Measurements from ENCODE around the gene AGAP1.
A peak's percentile ranks its signal among the peaks of the same experiment; 100 is the strongest.

Gene AGAP1

DNA sequence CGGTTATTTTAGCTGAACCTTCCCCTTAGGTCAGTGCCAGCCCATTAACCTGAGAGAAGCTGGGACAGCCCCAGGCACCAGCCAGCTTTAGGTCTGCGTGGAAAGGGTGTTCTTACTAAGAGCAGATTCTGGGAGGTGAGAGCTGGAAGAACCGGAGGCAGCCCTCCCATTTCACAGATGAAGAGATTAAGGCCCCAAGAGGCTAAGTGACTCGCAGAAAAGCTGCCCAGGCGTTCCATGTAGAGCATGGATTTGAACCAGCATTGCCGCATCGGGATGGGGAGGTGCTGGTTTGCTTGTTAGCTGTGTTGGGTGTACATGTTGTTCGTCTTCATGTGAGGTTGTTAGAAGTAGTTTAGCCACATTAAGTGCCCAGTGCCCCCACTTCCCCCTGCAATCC, 203.2 kb downstream of the AGAP1 start:
- no peak for DNase-seq

DNA sequence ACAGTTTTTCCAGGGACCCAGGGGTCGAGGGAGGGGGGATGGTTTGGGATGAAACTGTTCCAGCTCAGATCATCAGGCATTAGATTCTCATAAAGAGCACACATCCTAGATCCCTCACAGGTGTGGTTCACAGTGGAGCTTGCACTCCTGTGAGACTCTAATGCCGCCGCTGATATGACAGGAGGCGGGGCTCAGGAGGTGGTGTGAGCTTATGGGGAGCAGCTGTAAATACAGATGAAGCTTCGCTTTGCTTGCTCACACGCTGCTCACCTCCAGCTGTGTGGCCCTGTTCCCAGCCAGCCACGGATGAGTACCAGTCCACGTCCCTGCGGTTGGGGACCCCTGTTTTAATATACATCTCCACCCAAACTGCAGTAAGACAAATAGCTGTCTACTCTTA, 204.2 kb downstream of the AGAP1 start:
- no peak for DNase-seq

DNA sequence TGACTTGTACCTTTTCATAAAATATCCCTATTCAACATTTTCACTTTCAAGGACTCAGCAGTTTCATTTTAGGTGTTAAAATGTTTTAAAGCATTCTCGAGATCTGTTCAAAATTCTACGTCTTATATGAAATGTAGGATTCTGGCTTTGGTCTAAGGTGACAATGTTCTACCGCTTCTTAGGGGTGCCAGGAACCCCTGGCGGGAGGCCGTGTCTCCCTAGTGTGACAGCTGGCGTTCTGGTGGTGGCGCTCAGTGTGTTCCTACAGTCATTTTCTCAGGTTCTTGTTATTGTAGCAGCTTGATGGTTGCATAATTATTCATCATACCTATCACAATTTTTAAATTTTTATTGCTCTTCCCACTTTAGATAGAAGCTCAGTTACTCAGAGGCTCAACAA, 204.6 kb downstream of the AGAP1 start:
- no peak for DNase-seq

GRCh38 chr2:235699576-235699975, 205.7 kb downstream of the AGAP1 start:
- no peak for DNase-seq

DNA sequence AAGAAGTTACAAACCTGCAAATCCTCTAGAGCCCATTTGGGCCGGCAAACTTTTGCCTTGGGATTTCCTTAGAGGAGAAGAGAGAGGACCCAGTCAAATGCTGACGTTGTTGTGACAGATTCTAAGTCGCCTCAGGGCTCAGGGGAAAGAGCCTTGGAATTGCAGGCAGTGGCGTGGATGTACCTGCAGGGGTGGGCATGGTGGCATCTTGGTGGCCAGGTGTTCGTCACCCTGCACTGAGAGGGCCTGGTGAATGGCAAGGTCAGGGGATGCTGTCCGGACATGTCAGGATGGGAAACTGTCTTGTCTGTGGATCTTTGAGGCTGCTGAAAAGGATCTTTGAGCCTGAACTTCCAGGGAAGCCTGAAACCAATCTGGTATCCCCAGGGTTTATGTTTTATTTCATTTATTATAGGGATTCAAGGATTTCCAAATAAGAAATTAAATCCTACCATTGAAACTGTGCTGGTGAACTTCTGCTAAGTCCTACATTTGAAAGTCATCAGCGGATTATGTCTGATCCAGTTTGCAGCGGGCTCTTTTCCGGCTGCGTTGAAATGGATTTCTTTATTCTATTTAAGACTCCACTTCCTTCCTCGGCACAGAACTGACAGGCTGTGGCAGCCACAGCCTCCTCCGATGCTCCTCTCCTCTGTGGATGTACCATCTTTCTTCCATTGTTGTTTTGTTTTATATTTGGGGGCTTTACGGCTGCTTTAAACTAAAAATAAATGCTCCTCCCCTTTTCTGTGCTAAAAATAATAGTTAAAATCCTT, 207.6 kb downstream of the AGAP1 start:
- no peak for DNase-seq

DNA sequence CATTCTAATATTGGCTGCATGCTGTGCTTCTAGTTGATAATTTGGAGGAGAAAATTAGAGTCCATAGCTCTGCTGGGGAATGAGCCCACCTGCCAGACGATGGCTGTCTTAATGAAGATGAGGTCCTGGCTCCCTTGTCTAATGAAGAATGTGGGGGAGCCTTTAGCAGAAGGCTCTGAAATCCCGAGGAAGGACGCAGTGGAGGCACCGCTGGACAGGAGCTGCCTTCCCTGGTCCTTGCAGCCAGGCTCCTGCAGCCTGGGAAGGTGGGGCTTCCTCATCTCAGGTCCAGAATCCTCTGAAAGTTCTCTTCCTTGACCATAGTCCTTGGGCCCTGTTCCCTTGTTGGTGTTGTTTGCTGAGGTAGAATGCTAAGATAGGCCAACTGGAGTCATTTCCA, 208.3 kb downstream of the AGAP1 start:
- DNase-seq, result no peak

DNA sequence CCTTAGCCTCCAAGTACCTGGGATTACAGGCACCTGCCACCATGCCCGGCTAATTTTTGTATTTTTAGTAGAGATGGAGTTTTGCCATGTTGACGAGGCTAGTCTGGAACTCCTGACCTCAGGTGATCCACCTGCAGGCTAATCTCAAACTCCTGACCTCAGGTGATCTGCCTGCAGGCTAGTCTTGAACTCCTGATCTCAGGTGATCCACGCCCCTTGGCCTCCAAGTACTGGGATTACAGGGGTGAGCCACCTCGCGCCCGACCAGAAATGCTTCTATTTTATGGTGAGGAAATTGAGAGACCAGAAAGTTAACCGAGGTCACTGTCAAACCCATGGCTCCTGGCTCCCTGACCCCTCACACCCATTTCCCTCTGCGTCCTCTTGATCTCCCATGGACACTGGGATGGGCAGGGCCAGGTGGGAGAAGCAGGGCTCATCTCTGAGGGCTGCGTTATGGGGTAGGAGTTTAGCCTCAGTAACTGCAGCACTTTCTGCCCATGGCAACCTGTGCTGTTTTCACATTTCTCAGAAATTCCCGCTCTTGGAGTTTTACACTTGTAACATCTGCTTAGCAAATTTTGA, 210.0 kb downstream of the AGAP1 start:
- DNase-seq, result no peak

- DNase-seq, result no peak
Measured at GRCh38 chr2:235705296-235705695, 211.5 kb downstream of the AGAP1 start.

GRCh38 chr2:235706506-235706905, 212.7 kb downstream of the AGAP1 start:
- no peak for DNase-seq

DNA sequence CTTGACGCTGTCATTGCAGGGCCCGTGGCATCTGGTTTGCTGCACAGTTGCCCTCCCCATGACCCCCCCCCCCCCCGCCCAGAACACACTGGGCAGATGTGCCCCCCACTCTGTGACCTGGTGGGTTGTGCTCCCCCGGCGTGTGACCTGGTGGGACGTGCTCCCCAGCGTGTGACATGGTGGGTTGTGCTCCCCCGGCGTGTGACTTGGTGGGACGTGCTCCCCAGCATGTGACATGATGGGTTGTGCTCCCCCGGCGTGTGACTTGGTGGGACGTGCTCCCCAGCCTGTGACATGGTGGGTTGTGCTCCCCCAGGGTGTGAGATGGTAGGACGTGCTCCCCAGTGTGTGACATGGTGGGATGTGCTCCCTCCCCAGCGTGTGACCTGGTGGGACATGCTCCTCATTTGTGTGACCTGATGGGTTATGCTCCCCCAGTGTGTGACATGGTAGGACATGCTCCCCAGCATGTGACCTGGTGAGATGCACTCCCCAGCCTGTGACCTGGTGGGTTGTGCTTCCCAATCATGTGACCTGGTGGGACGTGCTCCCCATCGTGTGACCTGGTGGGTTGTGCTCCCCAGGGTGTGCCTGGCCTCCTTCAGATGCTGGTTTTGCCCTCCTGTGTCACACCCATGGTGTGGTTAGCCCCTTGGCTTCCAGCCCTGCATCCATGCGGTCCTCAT, 213.7 kb downstream of the AGAP1 start:
- DNase-seq, result no peak

- DNase-seq, result no peak
Measured at GRCh38 chr2:235709124-235709813, 215.4 kb downstream of the AGAP1 start.

DNA sequence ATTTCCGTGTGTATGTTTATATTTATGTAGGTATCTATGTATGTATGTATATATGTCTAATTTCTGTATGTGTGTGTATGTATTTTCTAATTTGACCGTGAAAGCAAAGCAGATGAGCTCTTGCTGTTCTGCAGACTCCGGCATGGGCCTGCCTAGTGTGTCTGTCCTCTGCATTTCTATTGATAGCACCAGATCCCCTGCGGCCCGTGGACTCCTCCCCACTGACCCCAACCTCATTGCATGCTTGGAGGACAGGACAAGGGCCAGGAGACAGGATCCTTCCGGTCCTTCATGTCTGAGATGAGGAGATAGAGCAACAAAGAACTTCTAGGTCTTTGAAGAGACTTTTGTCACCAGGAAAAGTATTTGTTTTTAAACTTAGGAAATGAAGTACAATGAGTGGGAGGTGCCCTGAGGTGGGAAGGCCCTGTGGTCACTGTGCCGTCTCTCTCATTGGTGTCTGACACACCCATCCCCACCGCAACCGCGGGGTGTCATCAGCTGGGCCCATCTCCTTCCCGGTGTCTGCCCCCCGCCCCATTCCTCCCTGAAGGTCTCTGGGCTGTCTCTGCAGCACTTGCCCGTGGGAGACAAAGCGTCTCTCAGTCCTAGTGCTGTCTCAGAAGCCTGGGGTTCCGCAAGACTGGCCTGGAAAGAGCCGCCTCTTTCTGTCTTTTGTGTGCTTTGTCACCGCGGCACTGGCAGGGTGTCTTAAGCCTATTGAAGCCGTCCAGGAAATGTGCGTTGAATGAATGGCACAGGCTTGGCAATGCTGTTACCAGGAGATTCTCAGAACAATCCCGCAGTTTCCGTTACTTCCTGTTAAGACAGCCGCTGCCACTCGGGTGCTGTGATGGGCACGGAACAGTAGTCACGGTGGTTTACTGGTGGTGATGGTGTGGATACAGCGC, 216.4 kb downstream of the AGAP1 start:
- no peak for DNase-seq

- DNase-seq, result no peak
Measured at GRCh38 chr2:235710933-235711332, 217.1 kb downstream of the AGAP1 start.

DNA sequence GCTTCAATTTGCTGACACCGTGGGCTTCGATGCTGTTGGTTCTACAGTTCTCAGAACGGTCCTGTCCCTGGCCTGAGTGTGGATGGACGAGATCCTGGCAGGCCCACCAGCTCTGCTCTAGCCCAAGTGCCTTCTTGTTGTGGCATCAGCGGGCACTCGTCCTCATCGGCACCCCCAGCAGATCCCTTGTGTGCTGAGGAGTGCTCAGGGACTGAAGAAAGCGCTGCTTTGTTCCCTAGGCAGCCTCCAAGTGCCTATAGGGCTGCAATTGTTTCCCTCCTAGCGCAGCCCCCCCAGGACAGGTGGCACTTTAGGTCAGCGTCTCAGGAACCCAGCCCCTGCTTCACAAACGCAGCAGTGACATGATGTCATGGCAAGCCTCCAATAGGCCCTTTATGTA, 217.7 kb downstream of the AGAP1 start:
- DNase-seq, result no peak

GRCh38 chr2:235712176-235712575, 218.3 kb downstream of the AGAP1 start:
- no peak for DNase-seq

DNA sequence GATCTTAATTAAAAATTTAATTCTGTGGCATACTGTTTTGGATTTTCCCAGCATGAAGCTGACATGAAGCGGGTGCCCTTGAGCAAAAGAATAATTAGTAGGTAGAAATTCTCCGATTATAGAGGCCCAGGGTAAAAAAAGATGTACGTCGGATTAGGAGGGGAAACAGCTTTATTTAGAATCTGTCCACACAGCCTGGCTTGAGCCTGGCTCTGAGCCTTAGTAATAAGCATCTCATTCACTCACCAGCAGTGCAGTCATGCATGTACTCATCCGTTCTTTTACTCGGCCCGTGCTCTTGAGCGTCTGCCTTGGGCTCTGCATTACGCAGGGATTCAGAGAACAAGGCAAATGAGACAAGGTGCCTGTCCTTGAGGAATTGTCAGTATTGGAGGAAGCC, 219.3 kb downstream of the AGAP1 start:
- no peak for DNase-seq

DNA sequence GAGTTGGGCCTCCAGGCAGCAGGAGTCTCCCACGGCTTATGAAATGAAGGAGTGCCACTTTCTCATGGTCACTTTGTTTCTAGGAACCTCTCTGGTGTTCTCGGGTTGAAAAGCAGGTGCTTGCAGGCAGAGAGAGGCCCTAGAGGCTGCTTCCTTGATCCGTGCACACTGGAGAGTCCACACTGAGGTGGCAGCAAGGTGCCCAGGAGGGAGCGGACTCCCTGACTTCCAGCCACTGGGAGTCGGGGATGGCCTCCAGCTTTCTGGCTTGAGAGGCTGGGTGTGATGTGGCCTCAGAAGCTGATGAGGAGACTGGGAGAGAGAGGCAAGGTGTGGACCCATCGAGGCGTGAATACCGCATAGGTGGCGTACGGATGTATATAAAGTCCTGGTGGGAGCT, 221.8 kb downstream of the AGAP1 start:
- no peak for DNase-seq

GRCh38 chr2:235716875-235717496, 223.1 kb downstream of the AGAP1 start:
- peak; percentile 87 for DNase-seq

- DNase-seq, result no peak
Measured at GRCh38 chr2:235719146-235719942, 225.5 kb downstream of the AGAP1 start.

DNA sequence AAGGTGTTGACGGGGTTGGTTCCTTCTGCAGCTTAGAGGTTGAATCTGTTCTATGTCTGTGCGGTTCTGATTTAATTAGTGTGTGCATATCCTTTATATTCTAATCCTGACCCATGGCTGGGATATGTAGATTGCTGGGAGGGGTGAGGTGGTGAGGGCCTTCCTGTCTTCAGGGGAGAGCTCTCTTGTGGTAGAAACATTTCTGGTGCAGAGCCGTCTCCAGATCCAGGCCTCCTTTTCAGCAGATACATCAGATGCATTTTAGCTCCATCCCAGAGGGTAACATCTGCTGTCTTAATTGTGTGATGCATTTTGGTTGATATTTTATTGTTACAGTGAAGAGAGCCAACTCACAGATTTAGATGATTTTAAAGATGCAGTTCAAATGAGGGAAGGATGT, 227.8 kb downstream of the AGAP1 start:
- DNase-seq, result no peak

DNA sequence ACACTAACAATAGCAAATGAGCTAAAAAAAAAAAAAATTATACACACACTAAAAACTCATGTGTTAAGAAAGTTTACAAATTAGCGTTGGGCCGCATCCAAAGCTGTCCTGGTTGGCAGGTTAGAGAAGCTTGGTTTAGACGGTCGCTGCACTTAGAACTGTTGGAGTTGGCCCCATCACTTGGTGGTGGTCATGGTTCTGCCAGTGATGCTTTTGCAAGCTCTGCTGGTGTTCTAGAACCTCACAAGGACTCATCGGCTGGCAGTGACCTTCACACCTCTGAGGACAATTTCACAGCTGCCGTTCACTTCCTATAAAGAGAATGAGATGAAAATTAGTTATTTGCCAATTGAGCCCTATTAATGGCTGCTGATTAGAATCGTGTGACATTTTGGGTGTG, 229.0 kb downstream of the AGAP1 start:
- DNase-seq, result no peak
